Stimulated activated CD8-positive, alpha-beta memory T cell treated with anti-CD3 and anti-CD28 coated beads, Interleukin-12 subunit alpha, Interleukin-12 subunit beta, amount 100 ng/mL, for 24 hours (primary cell): ENCODE data around the gene HID1.
"Not testable (repeated sequence)": the region's sequence is repeated elsewhere in the genome, so short reads cannot be mapped to it uniquely, and the experiment has no call there.

Experiments
- DNase-seq: peaks from one replicate; pipeline ENCODE4 v3.0.0-alpha.2; 2020; ENCODE audit errors: extremely low read depth

HID1 gene

GRCh38 chr17:74999523-74999922 is 27.0 kb upstream of the HID1 start:
- DNase-seq, result no peak

- DNase-seq, result no peak
These were observed 26.2 kb upstream of the HID1 start for GRCh38 chr17:74998783-74999182.

- DNase-seq, result no peak
These were observed 23.3 kb upstream of the HID1 start for GRCh38 chr17:74995847-74996246.

GRCh38 chr17:74994440-74994839 is 21.9 kb upstream of the HID1 start:
- DNase-seq, result no peak

- DNase-seq, result no peak
These were observed 19.7 kb upstream of the HID1 start for GRCh38 chr17:74992223-74992622.

- DNase-seq, result no peak
These were observed 18.1 kb upstream of the HID1 start for GRCh38 chr17:74990581-74991105.

GRCh38 chr17:74987909-74988711 is 15.6 kb upstream of the HID1 start:
- no peak for DNase-seq

GRCh38 chr17:74987418-74987908 is 14.9 kb upstream of the HID1 start, which contains the start of gene CDR2L:
Gene CDR2L, plus strand, starts transcription at chr17:74987632. Its CDS starts 412 bp downstream, at chr17:74988044.
- DNase-seq, result peak; percentile 82

- DNase-seq, result no peak
These were observed 13.6 kb upstream of the HID1 start for GRCh38 chr17:74986206-74986576.

GRCh38 chr17:74982663-74983313 is 10.2 kb upstream of the HID1 start:
- not testable (repeated sequence) for DNase-seq

- DNase-seq, result peak; percentile 52
These were observed 9.6 kb upstream of the HID1 start for GRCh38 chr17:74981979-74982662.

- no peak for DNase-seq
These were observed 8.9 kb upstream of the HID1 start for GRCh38 chr17:74981318-74981978.

- no peak for DNase-seq
These were observed 7.0 kb upstream of the HID1 start for GRCh38 chr17:74979408-74980146.

- no peak for DNase-seq
These were observed 5.7 kb upstream of the HID1 start for GRCh38 chr17:74978240-74978639.

- no peak for DNase-seq
These were observed 5.2 kb upstream of the HID1 start for GRCh38 chr17:74977802-74978201.

GRCh38 chr17:74975943-74976342 is 3.4 kb upstream of the HID1 start:
- DNase-seq, result no peak

GRCh38 chr17:74972973-74973328 is 392 bp upstream of the HID1 start:
- no peak for DNase-seq

GRCh38 chr17:74971842-74972106 is 785 bp downstream of the HID1 start:
- no peak for DNase-seq

- DNase-seq, result no peak
These were observed 1.3 kb downstream of the HID1 start for GRCh38 chr17:74971069-74971841.

- no peak for DNase-seq
These were observed 2.2 kb downstream of the HID1 start for GRCh38 chr17:74970395-74970794.

GRCh38 chr17:74969501-74969900 is 3.1 kb downstream of the HID1 start:
- not testable (repeated sequence) for DNase-seq
